GM23338 (cell line): ENCODE data around the gene STAT4. TPM values are rescaled to one million over a fixed set of nuclear protein-coding genes. Genes with fewer than 3 reads are reported as not detected.

ENCODE experiments used
- ATAC-seq: fragments of 200-7000 bp; cut with Tn5 transposase; 3 replicates; pipeline ENCODE4 v1.9.1; 2020
- DNase-seq: peaks from one replicate; pipeline ENCODE4 v3.0.0-alpha.2; 2015; ENCODE audit warnings: low spot score
- H2AFZ ChIP-seq: fragments of 200-600 bp; sonication (generic); 2 replicates; pipeline ENCODE4 v1.8.0; 2016; ENCODE audit warnings: antibody characterized with exemption, mild to moderate bottlenecking, moderate library complexity
- H3F3A ChIP-seq: fragments of 200-600 bp; sonication (generic); replicated peaks from 2 replicates; pipeline ENCODE4 v1.8.0; 2017; ENCODE audit warnings: antibody characterized with exemption, mixed run types, low read depth
- H3K27ac ChIP-seq: fragments of 200-600 bp; sonication (generic); 2 replicates; pipeline ENCODE4 v1.6.1; 2016; ENCODE audit warnings: low read depth
- H3K27me3 ChIP-seq: fragments of 200-600 bp; sonication (generic); 2 replicates; pipeline ENCODE4 v1.8.0; 2016; ENCODE audit warnings: mild to moderate bottlenecking, mixed run types, moderate library complexity; ENCODE audit not compliant: insufficient read depth
- H3K36me3 ChIP-seq: fragments of 200-600 bp; sonication (generic); 2 replicates; pipeline ENCODE4 v1.8.0; 2016; ENCODE audit warnings: mild to moderate bottlenecking; ENCODE audit not compliant: insufficient read depth
- H3K4me1 ChIP-seq: fragments of 200-600 bp; sonication (generic); 2 replicates; pipeline ENCODE4 v1.8.0; 2016; ENCODE audit warnings: mild to moderate bottlenecking, moderate library complexity; ENCODE audit not compliant: insufficient read depth
- H3K4me2 ChIP-seq: fragments of 200-600 bp; sonication (generic); 2 replicates; pipeline ENCODE4 v1.7.1; 2017; ENCODE audit warnings: mixed run types
- H3K4me3 ChIP-seq: fragments of 200-600 bp; sonication (generic); 2 replicates; pipeline ENCODE4 v1.6.1; 2016; ENCODE audit warnings: mixed run types
- H3K79me2 ChIP-seq: fragments of 200-600 bp; sonication (generic); replicated peaks from 2 replicates; pipeline ENCODE4 v1.8.0; 2017; ENCODE audit warnings: mild to moderate bottlenecking; ENCODE audit not compliant: insufficient read depth
- H3K9me2 ChIP-seq: fragments of 200-600 bp; sonication (generic); 2 replicates; pipeline ENCODE4 v1.8.0; 2017; ENCODE audit not compliant: insufficient read depth
- H4K20me1 ChIP-seq: fragments of 200-600 bp; sonication (generic); replicated peaks from 2 replicates; pipeline ENCODE4 v1.8.0; 2017; ENCODE audit warnings: mild to moderate bottlenecking; ENCODE audit not compliant: insufficient read depth
- H3K27ac Mint-ChIP-seq: 2 replicates; pipeline ENCODE4 v1.8.0; 2020; ENCODE audit warnings: inconsistent platforms, mild to moderate bottlenecking, moderate library complexity, mixed read lengths
- H3K27me3 Mint-ChIP-seq: 3 replicates; pipeline ENCODE4 v1.8.0; 2022; ENCODE audit warnings: low read depth, mild to moderate bottlenecking, moderate library complexity, mixed read lengths, inconsistent platforms; ENCODE audit not compliant: insufficient read depth, poor library complexity
- H3K36me3 Mint-ChIP-seq: 3 replicates; pipeline ENCODE4 v1.8.0; 2021; ENCODE audit warnings: low read depth, mild to moderate bottlenecking, inconsistent platforms, moderate library complexity, mixed read lengths
- H3K4me1 Mint-ChIP-seq: 3 replicates; pipeline ENCODE4 v1.8.0; 2020; ENCODE audit warnings: mild to moderate bottlenecking, inconsistent platforms, mixed read lengths
- H3K4me3 Mint-ChIP-seq: 3 replicates; pipeline ENCODE4 v1.8.0; 2021; ENCODE audit warnings: moderate library complexity, mild to moderate bottlenecking, inconsistent platforms, mixed read lengths
- H3K9me3 Mint-ChIP-seq: 3 replicates; pipeline ENCODE4 v1.8.0; 2020; ENCODE audit warnings: moderate library complexity, mild to moderate bottlenecking, inconsistent platforms, mixed read lengths
- CREB1 ChIP-seq: fragments of 250-450 bp; sonication (Bioruptor Pico); IDR thresholded peaks from 2 replicates; pipeline ENCODE4 v1.5.0; 2020; ENCODE audit warnings: low read depth, mild to moderate bottlenecking, moderate library complexity
- CTCF ChIP-seq, 2 experiments: fragments of 200-600 bp in 1 of 2; sonication (generic) in 1 of 2; conservative IDR thresholded peaks; 2 replicates each; pipeline versions ENCODE4 v1.5.1 to v1.6.1; 2016 to 2017; ENCODE audit warnings: antibody characterized with exemption in 2 of 2, low read depth in 2 of 2, mild to moderate bottlenecking in 2 of 2, moderate library complexity in 1 of 2
- EZH2phosphoT487 ChIP-seq: fragments of 200-600 bp; sonication (generic); IDR thresholded peaks from one replicate; pipeline ENCODE4 v1.8.1; 2018; ENCODE audit warnings: antibody characterized with exemption; ENCODE audit not compliant: unreplicated experiment
- JUNB ChIP-seq: IDR thresholded peaks from one replicate; pipeline ENCODE4 v1.6.1; 2016; ENCODE audit warnings: antibody characterized with exemption; ENCODE audit not compliant: unreplicated experiment
- NANOG ChIP-seq: IDR thresholded peaks from 2 replicates; pipeline ENCODE4 v1.6.1; 2016; ENCODE audit warnings: antibody characterized with exemption, borderline replicate concordance
- POLR2AphosphoS5 ChIP-seq: IDR thresholded peaks from 2 replicates; pipeline ENCODE4 v1.6.1; 2016; ENCODE audit warnings: antibody characterized with exemption, low read depth
- STAT1 ChIP-seq: IDR thresholded peaks from one replicate; pipeline ENCODE4 v1.6.1; 2016; ENCODE audit warnings: antibody characterized with exemption; ENCODE audit not compliant: unreplicated experiment
- ZNF114 ChIP-seq: fragments of 250-450 bp; sonication (Bioruptor Pico); IDR thresholded peaks from 2 replicates; pipeline ENCODE4 v1.5.0; 2020; ENCODE audit warnings: mild to moderate bottlenecking, moderate library complexity
- ZNF331 ChIP-seq: fragments of 250-450 bp; sonication (Bioruptor Pico); IDR thresholded peaks from 2 replicates; pipeline ENCODE4 v1.5.0; 2020; ENCODE audit warnings: low read depth, mild to moderate bottlenecking, moderate library complexity
- ZNF462 ChIP-seq: fragments of 250-450 bp; sonication (Bioruptor Pico); IDR thresholded peaks from 2 replicates; pipeline ENCODE4 v1.5.0; 2020; ENCODE audit warnings: mild to moderate bottlenecking, moderate library complexity
- polyA plus RNA-seq: library from polyadenylated mRNA; unstranded; fragments of >200 nt; fragmentation: Nextera tagmentation; extraction: Ambion mirVana; gene quantifications from 2 replicates; pipeline ENCODE4 v1.2.1, GENCODE V29; 2016
- total RNA-seq: library from RNA; depleted of rRNA; stranded (reverse); fragments of >200 nt; shearing (Covaris generic); gene quantifications from 2 replicates; pipeline ENCODE4 v1.2.3, GENCODE V29; 2014
- TF ChIP-seq, protein P1 (sequence below): IDR thresholded peaks from 2 replicates; pipeline ENCODE4 v1.6.1; 2016; ENCODE audit warnings: antibody characterized with exemption

The STAT4 gene
- total and polyA plus RNA-seq, 2 experiments from 2014 or later = 0.52 to 0.86 TPM

- no peaks in the 10 kb centered on the region for H3K79me2 ChIP-seq
- H3K36me3 ChIP-seq = no peaks in the 10 kb centered on the region
- no peak for ATAC-seq
- TF ChIP-seq NANOG = no peak
- TF ChIP-seq EZH2phosphoT487 = no peak
- no peak for TF ChIP-seq ZNF462 (CRISPR knock-in tag)
- TF ChIP-seq STAT1 = no peak
- no peak for TF ChIP-seq CREB1 (CRISPR knock-in tag)
- TF ChIP-seq ZNF331 = no peak
- no peak for TF ChIP-seq ZNF114 (CRISPR knock-in tag)
- no peak for TF ChIP-seq CTCF (conservative IDR thresholded peaks at IDR 0.05; ENCODE audit: low read depth in 2 of 2)
- TF ChIP-seq JUNB = no peak
- TF ChIP-seq POLR2AphosphoS5 = no peak
- TF ChIP-seq, protein P1, sequence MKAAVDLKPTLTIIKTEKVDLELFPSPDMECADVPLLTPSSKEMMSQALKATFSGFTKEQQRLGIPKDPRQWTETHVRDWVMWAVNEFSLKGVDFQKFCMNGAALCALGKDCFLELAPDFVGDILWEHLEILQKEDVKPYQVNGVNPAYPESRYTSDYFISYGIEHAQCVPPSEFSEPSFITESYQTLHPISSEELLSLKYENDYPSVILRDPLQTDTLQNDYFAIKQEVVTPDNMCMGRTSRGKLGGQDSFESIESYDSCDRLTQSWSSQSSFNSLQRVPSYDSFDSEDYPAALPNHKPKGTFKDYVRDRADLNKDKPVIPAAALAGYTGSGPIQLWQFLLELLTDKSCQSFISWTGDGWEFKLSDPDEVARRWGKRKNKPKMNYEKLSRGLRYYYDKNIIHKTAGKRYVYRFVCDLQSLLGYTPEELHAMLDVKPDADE = no peak
- no peak overlapping the region for H3K4me2 ChIP-seq
- no peaks in the 10 kb centered on the region for H3K36me3 Mint-ChIP-seq
- H3K27me3 ChIP-seq = no peaks in the 10 kb centered on the region
- no peak for DNase-seq
- H3K4me3 ChIP-seq = no peak overlapping the region
- H2AFZ ChIP-seq = no peak overlapping the region
- no peaks in the 10 kb centered on the region for H3K9me3 Mint-ChIP-seq
- H4K20me1 ChIP-seq = no peaks in the 10 kb centered on the region
- H3K4me1 ChIP-seq = peaks cover 5% of the 10 kb centered on the region
- H3K27ac Mint-ChIP-seq = no peak overlapping the region
- H3K4me1 Mint-ChIP-seq = peaks cover 17% of the 10 kb centered on the region
- H3F3A ChIP-seq = no peaks in the 10 kb centered on the region
- no peaks in the 10 kb centered on the region for H3K27me3 Mint-ChIP-seq
- H3K9me2 ChIP-seq = no peaks in the 10 kb centered on the region
- no peak overlapping the region for H3K4me3 Mint-ChIP-seq
- no peak overlapping the region for H3K27ac ChIP-seq
Observed at GRCh38 chr2:191070276-191070675, 80.5 kb downstream of the STAT4 start.
